Glutamatergic neuron (in vitro differentiated cells): ENCODE data around the gene GCN1. TPM values are rescaled to one million over a fixed set of nuclear protein-coding genes. Genes with fewer than 3 reads are reported as not detected.

Experiments
- DNase-seq: peaks from one replicate; pipeline ENCODE4 v3.0.0; 2022
- H3K27ac Mint-ChIP-seq: one replicate; pipeline ENCODE4 v1.8.0; 2020; ENCODE audit warnings: mild to moderate bottlenecking, mixed read lengths, inconsistent platforms; ENCODE audit not compliant: unreplicated experiment
- H3K27me3 Mint-ChIP-seq: one replicate; pipeline ENCODE4 v1.8.0; 2020; ENCODE audit warnings: mild to moderate bottlenecking, moderate library complexity, mixed read lengths, inconsistent platforms; ENCODE audit not compliant: unreplicated experiment
- H3K36me3 Mint-ChIP-seq: one replicate; pipeline ENCODE4 v1.8.0; 2020; ENCODE audit warnings: mild to moderate bottlenecking, mixed read lengths, inconsistent platforms; ENCODE audit not compliant: unreplicated experiment
- H3K4me1 Mint-ChIP-seq: one replicate; pipeline ENCODE4 v1.8.0; 2020; ENCODE audit warnings: mild to moderate bottlenecking, low read depth, mixed read lengths, inconsistent platforms; ENCODE audit not compliant: unreplicated experiment
- H3K4me3 Mint-ChIP-seq: one replicate; pipeline ENCODE4 v1.8.0; 2020; ENCODE audit warnings: mild to moderate bottlenecking, mixed read lengths, inconsistent platforms; ENCODE audit not compliant: unreplicated experiment
- H3K9me3 Mint-ChIP-seq: one replicate; pipeline ENCODE4 v1.8.0; 2020; ENCODE audit warnings: mild to moderate bottlenecking, moderate library complexity, mixed read lengths, inconsistent platforms; ENCODE audit not compliant: unreplicated experiment
- CTCF ChIP-seq: fragments of 200-600 bp; sonication (generic); IDR thresholded peaks from one replicate; pipeline ENCODE4 v1.5.0; 2021; ENCODE audit not compliant: partially characterized antibody, unreplicated experiment
- long read RNA-seq: library from polyadenylated mRNA; unstranded; transcript quantifications from one replicate; pipeline ENCODE4 v2.0.0, GENCODE V29; 2020; ENCODE audit not compliant: unreplicated experiment
- total RNA-seq: library from RNA; stranded (reverse); fragmentation: NEBNext Ultra II Directional; extraction: Animal tissue kit (Norgen Biotek cat#: 25700); gene quantifications from one replicate; pipeline ENCODE4 v1.2.1, GENCODE V29; 2021; ENCODE audit not compliant: unreplicated experiment

Gene GCN1, protein sequence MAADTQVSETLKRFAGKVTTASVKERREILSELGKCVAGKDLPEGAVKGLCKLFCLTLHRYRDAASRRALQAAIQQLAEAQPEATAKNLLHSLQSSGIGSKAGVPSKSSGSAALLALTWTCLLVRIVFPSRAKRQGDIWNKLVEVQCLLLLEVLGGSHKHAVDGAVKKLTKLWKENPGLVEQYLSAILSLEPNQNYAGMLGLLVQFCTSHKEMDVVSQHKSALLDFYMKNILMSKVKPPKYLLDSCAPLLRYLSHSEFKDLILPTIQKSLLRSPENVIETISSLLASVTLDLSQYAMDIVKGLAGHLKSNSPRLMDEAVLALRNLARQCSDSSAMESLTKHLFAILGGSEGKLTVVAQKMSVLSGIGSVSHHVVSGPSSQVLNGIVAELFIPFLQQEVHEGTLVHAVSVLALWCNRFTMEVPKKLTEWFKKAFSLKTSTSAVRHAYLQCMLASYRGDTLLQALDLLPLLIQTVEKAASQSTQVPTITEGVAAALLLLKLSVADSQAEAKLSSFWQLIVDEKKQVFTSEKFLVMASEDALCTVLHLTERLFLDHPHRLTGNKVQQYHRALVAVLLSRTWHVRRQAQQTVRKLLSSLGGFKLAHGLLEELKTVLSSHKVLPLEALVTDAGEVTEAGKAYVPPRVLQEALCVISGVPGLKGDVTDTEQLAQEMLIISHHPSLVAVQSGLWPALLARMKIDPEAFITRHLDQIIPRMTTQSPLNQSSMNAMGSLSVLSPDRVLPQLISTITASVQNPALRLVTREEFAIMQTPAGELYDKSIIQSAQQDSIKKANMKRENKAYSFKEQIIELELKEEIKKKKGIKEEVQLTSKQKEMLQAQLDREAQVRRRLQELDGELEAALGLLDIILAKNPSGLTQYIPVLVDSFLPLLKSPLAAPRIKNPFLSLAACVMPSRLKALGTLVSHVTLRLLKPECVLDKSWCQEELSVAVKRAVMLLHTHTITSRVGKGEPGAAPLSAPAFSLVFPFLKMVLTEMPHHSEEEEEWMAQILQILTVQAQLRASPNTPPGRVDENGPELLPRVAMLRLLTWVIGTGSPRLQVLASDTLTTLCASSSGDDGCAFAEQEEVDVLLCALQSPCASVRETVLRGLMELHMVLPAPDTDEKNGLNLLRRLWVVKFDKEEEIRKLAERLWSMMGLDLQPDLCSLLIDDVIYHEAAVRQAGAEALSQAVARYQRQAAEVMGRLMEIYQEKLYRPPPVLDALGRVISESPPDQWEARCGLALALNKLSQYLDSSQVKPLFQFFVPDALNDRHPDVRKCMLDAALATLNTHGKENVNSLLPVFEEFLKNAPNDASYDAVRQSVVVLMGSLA (N-terminal part only)
- total RNA-seq, result 173 TPM
- long read RNA-seq, partial matches to known transcripts, result 4 of 6 reads
- long read RNA-seq, other reads (novel, unspliced or antisense), result 2 of 6 reads

GRCh38 chr12:120194534-120195395 is at the start of gene GCN1:
Gene GCN1, minus strand, starts transcription at chr12:120194715. Its CDS starts 18 bp downstream, at chr12:120194697.
- no peaks in the 10 kb centered on the region for H3K36me3 Mint-ChIP-seq
- DNase-seq, result peak; percentile 86
- peak within 1 kb of the TSS; percentile 89 for H3K4me3 Mint-ChIP-seq
- peaks cover 2% of the 10 kb centered on the region for H3K27me3 Mint-ChIP-seq
- peak within 1 kb of the TSS; percentile 94 for H3K27ac Mint-ChIP-seq
- TF ChIP-seq CTCF, result no peak
- peaks cover 10% of the 10 kb centered on the region for H3K9me3 Mint-ChIP-seq
- peaks cover 13% of the 10 kb centered on the region for H3K4me1 Mint-ChIP-seq

DNA sequence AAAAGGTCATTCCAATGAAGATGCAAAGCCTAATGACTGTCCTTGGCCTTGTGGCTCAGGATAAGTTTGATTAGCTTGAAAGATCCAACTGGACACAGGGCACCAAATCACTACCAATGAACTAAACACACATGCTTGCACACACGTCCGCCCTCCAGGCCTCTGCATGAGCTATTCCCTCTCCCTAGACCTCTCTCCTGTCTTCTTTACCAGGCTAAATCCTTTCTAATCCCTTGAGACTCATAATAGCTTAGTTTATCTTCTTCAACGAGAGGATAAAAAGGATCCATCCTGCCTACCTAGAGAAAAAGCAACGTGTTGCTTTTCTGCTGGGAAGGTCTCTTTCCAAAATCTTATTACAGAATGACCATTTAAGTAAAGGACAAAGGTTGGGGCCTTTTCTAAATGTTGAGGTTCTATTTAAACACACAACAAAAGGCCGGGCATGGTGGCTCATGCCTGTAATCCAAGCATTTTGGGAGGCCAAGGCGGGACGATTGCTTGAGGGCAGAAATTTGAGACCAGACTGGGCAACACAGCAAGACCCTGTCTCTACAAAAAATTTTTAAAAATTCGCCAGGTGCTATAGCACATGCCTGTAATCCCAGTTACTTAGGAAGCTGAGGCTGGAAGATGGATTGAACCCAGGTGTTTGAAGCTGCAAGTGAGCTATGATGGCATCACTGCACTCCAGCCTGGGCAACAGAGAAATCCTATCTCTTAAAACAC is 48.6 kb upstream of the GCN1 start:
- Mint-ChIP-seq H3K27me3 (no peaks in the 10 kb centered on the region), H3K4me3 (peak overlapping the region; percentile 18), H3K9me3 (peaks cover 2% of the 10 kb centered on the region), H3K36me3 (no peaks in the 10 kb centered on the region), H3K27ac (peak overlapping the region; percentile 36), H3K4me1 (peaks cover 20% of the 10 kb centered on the region)
- no peak for DNase-seq
- no peak for TF ChIP-seq CTCF

DNA sequence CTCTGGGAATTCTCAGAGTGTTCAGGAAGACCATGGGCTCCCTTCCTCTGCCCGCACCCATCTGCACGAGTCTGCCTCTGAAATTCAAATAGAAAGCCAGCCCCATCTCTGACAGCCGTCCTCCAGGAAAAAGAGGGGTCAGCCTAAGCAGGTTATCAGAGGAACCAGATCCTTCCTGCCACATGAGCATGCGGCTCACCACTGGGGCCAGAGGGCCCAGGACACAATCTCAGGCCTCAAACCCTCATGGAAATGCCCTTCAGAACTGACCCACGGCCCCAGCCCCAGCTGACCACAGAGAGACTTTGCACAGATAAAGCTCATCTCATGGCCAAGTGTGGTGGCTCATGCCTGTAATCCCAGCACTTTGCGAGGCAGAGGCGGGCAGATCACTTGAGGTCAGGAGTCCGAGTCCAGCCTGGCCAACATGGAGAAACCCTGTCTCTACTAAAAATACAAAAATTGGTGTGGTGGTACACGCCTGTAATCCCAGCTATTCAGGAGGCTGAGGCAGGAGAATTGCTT is 47.8 kb upstream of the GCN1 start:
- no peak for TF ChIP-seq CTCF
- Mint-ChIP-seq H3K27ac (no peak overlapping the region), H3K27me3 (no peaks in the 10 kb centered on the region), H3K4me3 (no peak overlapping the region), H3K4me1 (peaks cover 16% of the 10 kb centered on the region), H3K36me3 (no peaks in the 10 kb centered on the region), H3K9me3 (peaks cover 2% of the 10 kb centered on the region)
- no peak for DNase-seq
